Measurements from ENCODE around the gene NPAS4. TPM values are rescaled to one million over a fixed set of nuclear protein-coding genes. Genes with fewer than 3 reads are reported as not detected.
"Not testable (repeated sequence)": the region's sequence is repeated elsewhere in the genome, so short reads cannot be mapped to it uniquely, and the experiment has no call there.

NPAS4 gene
- total and polyA plus RNA-seq, 5 donors = 0.09 to 0.84 (median 0.20) TPM

- Histone ChIP-seq H3K4me3 (ENCODE audit: low read length) (peak overlapping the region; percentile 86), H3K4me1 (ENCODE audit: control insufficient read depth, insufficient read depth, low read length) (no peaks in the 10 kb centered on the region), H3K9me3 (ENCODE audit: control insufficient read depth, low read length) (no peaks in the 10 kb centered on the region), H3K27me3 (ENCODE audit: control insufficient read depth, insufficient read depth) (no peaks in the 10 kb centered on the region), H3K27ac (ENCODE audit: low read length) (no peak overlapping the region)
- no peak for DNase-seq
- no peak for ATAC-seq
- intact Hi-C loops (cut with DNase I) = loop anchor here in 1 of 4 donors (10.0 kb wide), 1 partner anchor 247 kb away; no protein-coding TSS in a partner anchor
- WGBS = 8% methylated on average over 12 of the region's 12 CpGs
Measured at GRCh38 chr11:66437979-66438503, 17.2 kb downstream of the NPAS4 start.

- DNase-seq = peak; percentile 89 to 97 (median 93)
Measured at GRCh38 chr11:66438504-66439466, 17.9 kb downstream of the NPAS4 start, which contains the start of gene MRPL11. Gene MRPL11 (minus strand): TSS chr11:66438848. CDS start chr11:66438754, 94 bp downstream.

GRCh38 chr11:66440101-66440939, 19.5 kb downstream of the NPAS4 start:
- H3K9me3 ChIP-seq (ENCODE audit: control insufficient read depth, low read length); ATAC-seq; DNase-seq; intact Hi-C loops (cut with DNase I); H3K4me1 ChIP-seq (ENCODE audit: control insufficient read depth, insufficient read depth, low read length); H3K27ac ChIP-seq (ENCODE audit: low read length); H3K27me3 ChIP-seq (ENCODE audit: control insufficient read depth, insufficient read depth); H3K4me3 ChIP-seq (ENCODE audit: low read length): not testable (repeated sequence)
- 88% methylated on average over 29 of the region's 29 CpGs for WGBS

More at GRCh38 chr11:66438504-66439466, 17.9 kb downstream of the NPAS4 start, which contains the start of gene MRPL11:
- Histone ChIP-seq H3K27ac (ENCODE audit: low read length) (peak within 1 kb of the TSS; percentile 90), H3K4me1 (ENCODE audit: control insufficient read depth, insufficient read depth, low read length) (no peaks in the 10 kb centered on the region), H3K27me3 (ENCODE audit: control insufficient read depth, insufficient read depth) (no peaks in the 10 kb centered on the region), H3K4me3 (ENCODE audit: low read length) (peak within 1 kb of the TSS; percentile 86), H3K9me3 (ENCODE audit: control insufficient read depth, low read length) (no peaks in the 10 kb centered on the region)
- WGBS = 8% methylated on average over 45 of the region's 45 CpGs
- ATAC-seq = peak; percentile 99
- intact Hi-C loops (cut with DNase I) = loop anchor here in 1 of 4 donors (10.0 kb wide), 1 partner anchor 246 kb away; no protein-coding TSS in a partner anchor

GRCh38 chr11:66440940-66441282, 20.1 kb downstream of the NPAS4 start:
- DNase-seq; H3K4me1 ChIP-seq (ENCODE audit: control insufficient read depth, insufficient read depth, low read length); H3K4me3 ChIP-seq (ENCODE audit: low read length); intact Hi-C loops (cut with DNase I); ATAC-seq; H3K27me3 ChIP-seq (ENCODE audit: control insufficient read depth, insufficient read depth); H3K9me3 ChIP-seq (ENCODE audit: control insufficient read depth, low read length); H3K27ac ChIP-seq (ENCODE audit: low read length): not testable (repeated sequence)
- 93% methylated on average over 27 of the region's 27 CpGs for WGBS

GRCh38 chr11:66443602-66444001, 22.8 kb downstream of the NPAS4 start:
- intact Hi-C loops (cut with DNase I) = no loop called here
- ATAC-seq (no peak), DNase-seq (no peak)
- Histone ChIP-seq H3K27me3 (ENCODE audit: control insufficient read depth, insufficient read depth) (no peaks in the 10 kb centered on the region), H3K4me3 (ENCODE audit: low read length) (no peak overlapping the region), H3K4me1 (ENCODE audit: control insufficient read depth, insufficient read depth, low read length) (no peaks in the 10 kb centered on the region), H3K27ac (ENCODE audit: low read length) (no peak overlapping the region), H3K9me3 (ENCODE audit: control insufficient read depth, low read length) (no peaks in the 10 kb centered on the region)
- WGBS = 85% methylated on average over 4 of the region's 4 CpGs

- intact Hi-C loops (cut with DNase I) = no loop called here
- no peaks in the 10 kb centered on the region for H3K9me3 ChIP-seq (ENCODE audit: control insufficient read depth, low read length)
- H3K4me3 ChIP-seq (ENCODE audit: low read length) = no peak overlapping the region
- H3K4me1 ChIP-seq (ENCODE audit: control insufficient read depth, insufficient read depth, low read length) = no peaks in the 10 kb centered on the region
- no peak overlapping the region for H3K27ac ChIP-seq (ENCODE audit: low read length)
- DNase-seq (no peak), ATAC-seq (no peak)
- H3K27me3 ChIP-seq (ENCODE audit: control insufficient read depth, insufficient read depth) = no peaks in the 10 kb centered on the region
Measured at GRCh38 chr11:66447012-66447411, 26.2 kb downstream of the NPAS4 start.

GRCh38 chr11:66448523-66448922, 27.7 kb downstream of the NPAS4 start:
- 76% methylated on average over 4 of the region's 4 CpGs for WGBS
- ATAC-seq = no peak
- intact Hi-C loops (cut with DNase I) = no loop called here
- Histone ChIP-seq H3K4me3 (ENCODE audit: low read length) (no peak overlapping the region), H3K4me1 (ENCODE audit: control insufficient read depth, insufficient read depth, low read length) (no peaks in the 10 kb centered on the region), H3K27me3 (ENCODE audit: control insufficient read depth, insufficient read depth) (no peaks in the 10 kb centered on the region), H3K9me3 (ENCODE audit: control insufficient read depth, low read length) (no peaks in the 10 kb centered on the region), H3K27ac (ENCODE audit: low read length) (no peak overlapping the region)
- no peak for DNase-seq

GRCh38 chr11:66450560-66450959, 29.7 kb downstream of the NPAS4 start:
- 67% methylated on average over 4 of the region's 4 CpGs for WGBS
- intact Hi-C loops (cut with DNase I) = no loop called here
- DNase-seq (no peak), ATAC-seq (no peak)
- H3K9me3 ChIP-seq (ENCODE audit: control insufficient read depth, low read length) = no peaks in the 10 kb centered on the region
- H3K4me1 ChIP-seq (ENCODE audit: control insufficient read depth, insufficient read depth, low read length) = no peaks in the 10 kb centered on the region
- no peak overlapping the region for H3K27ac ChIP-seq (ENCODE audit: low read length)
- no peak overlapping the region for H3K4me3 ChIP-seq (ENCODE audit: low read length)
- H3K27me3 ChIP-seq (ENCODE audit: control insufficient read depth, insufficient read depth) = no peaks in the 10 kb centered on the region

GRCh38 chr11:66451663-66452062, 30.8 kb downstream of the NPAS4 start:
- DNase-seq = no peak
- no peak overlapping the region for H3K27ac ChIP-seq (ENCODE audit: low read length)
- no peaks in the 10 kb centered on the region for H3K9me3 ChIP-seq (ENCODE audit: control insufficient read depth, low read length)
- no peaks in the 10 kb centered on the region for H3K4me1 ChIP-seq (ENCODE audit: control insufficient read depth, insufficient read depth, low read length)
- H3K27me3 ChIP-seq (ENCODE audit: control insufficient read depth, insufficient read depth) = no peaks in the 10 kb centered on the region
- intact Hi-C loops (cut with DNase I) = no loop called here
- H3K4me3 ChIP-seq (ENCODE audit: low read length) = no peak overlapping the region
- ATAC-seq = no peak
- 80% methylated on average over 4 of the region's 4 CpGs for WGBS

GRCh38 chr11:66454247-66454646, 33.4 kb downstream of the NPAS4 start:
- DNase-seq (no peak), ATAC-seq (no peak)
- no peaks in the 10 kb centered on the region for H3K4me1 ChIP-seq (ENCODE audit: control insufficient read depth, insufficient read depth, low read length)
- no peaks in the 10 kb centered on the region for H3K27me3 ChIP-seq (ENCODE audit: control insufficient read depth, insufficient read depth)
- no peaks in the 10 kb centered on the region for H3K9me3 ChIP-seq (ENCODE audit: control insufficient read depth, low read length)
- H3K4me3 ChIP-seq (ENCODE audit: low read length) = no peak overlapping the region
- H3K27ac ChIP-seq (ENCODE audit: low read length) = no peak overlapping the region
- intact Hi-C loops (cut with DNase I) = no loop called here
- 37% methylated on average over 6 of the region's 6 CpGs for WGBS
